Fibroblast of the aortic adventitia (primary cell): ENCODE results near the gene PADI3. TPM values are rescaled to one million over a fixed set of nuclear protein-coding genes. Genes with fewer than 3 reads are reported as not detected.
A peak's percentile ranks its signal among the peaks of the same experiment; 100 is the strongest.

Source experiments
- DNase-seq: peaks from one replicate; pipeline ENCODE4 v3.0.0-alpha.2; 2010; ENCODE audit warnings: low read depth
- H3K4me3 ChIP-seq: 2 replicates; pipeline ENCODE4 v1.5.1; 2011; ENCODE audit warnings: low read depth, mild to moderate bottlenecking, control low read depth, low read length, moderate library complexity
- total RNA-seq: library from RNA; depleted of rRNA; stranded (reverse); fragments of >200 nt; gene quantifications from 2 replicates; pipeline ENCODE4 v1.2.3, GENCODE V29; 2012; ENCODE audit warnings: low replicate concordance
- TF ChIP-seq, protein P1 (sequence below): IDR thresholded peaks from 2 replicates; pipeline ENCODE4 v1.5.1; 2011; ENCODE audit warnings: mild to moderate bottlenecking, low read length, control low read depth, inconsistent platforms; ENCODE audit not compliant: insufficient read depth

The PADI3 gene
- total RNA-seq, 1 donor, result not detected

DNA sequence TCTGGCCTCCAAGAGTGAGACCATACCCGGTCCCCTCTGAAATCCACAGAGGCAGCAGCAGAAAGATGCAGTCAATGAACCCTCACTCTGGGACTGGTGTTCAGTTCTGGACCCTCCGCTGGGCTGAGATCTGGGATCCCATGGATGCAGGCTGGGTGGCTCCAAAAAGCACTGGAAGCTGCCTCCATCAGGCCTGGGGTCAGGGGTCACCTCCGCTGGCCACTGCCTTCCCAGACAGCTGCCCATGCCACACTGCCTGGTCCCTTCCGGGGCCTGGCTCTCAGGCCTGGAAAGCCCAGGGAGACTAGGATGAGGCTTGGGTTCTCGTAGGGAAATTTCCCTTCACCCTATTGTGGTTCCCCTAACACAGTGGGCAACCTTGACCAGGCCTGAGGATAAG is 37.7 kb downstream of the PADI3 start:
- DNase-seq, result no peak

DNA sequence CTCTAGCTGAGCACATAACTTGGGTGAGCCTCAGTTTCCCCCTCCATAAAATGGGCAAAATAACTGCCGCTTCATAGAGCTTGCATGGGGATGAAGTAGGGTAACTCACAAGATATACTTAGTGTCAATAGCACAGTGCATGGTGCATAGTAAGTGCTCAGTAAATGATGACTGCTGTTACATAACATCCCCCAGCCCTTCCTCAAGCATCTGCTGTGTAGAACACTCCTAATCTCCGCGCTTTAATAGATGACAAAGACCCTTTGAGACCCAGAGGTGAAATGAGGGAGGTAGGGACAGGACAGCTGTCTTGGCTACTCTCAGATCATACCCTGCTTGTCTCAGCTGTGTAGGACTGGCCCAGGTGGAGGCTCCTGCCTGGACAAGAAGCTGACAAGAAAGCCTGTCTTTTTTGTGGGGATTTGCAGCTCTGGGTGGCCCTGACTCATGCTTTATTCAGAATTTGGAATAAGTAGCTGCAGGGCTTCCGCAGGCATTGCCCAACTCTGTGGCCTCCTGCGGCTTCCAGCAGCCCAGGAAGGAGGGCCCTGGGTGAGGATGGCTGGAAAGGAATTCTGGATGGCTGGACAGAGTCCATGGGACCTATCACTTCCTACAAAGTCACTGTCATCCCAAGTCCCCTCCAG is 38.4 kb downstream of the PADI3 start:
- no peak overlapping the region for H3K4me3 ChIP-seq
- peak; percentile 79 for DNase-seq
- TF ChIP-seq, protein P1, sequence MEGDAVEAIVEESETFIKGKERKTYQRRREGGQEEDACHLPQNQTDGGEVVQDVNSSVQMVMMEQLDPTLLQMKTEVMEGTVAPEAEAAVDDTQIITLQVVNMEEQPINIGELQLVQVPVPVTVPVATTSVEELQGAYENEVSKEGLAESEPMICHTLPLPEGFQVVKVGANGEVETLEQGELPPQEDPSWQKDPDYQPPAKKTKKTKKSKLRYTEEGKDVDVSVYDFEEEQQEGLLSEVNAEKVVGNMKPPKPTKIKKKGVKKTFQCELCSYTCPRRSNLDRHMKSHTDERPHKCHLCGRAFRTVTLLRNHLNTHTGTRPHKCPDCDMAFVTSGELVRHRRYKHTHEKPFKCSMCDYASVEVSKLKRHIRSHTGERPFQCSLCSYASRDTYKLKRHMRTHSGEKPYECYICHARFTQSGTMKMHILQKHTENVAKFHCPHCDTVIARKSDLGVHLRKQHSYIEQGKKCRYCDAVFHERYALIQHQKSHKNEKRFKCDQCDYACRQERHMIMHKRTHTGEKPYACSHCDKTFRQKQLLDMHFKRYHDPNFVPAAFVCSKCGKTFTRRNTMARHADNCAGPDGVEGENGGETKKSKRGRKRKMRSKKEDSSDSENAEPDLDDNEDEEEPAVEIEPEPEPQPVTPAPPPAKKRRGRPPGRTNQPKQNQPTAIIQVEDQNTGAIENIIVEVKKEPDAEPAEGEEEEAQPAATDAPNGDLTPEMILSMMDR, result no peak

More for the DNA sequence above, 37.7 kb downstream of the PADI3 start:
- H3K4me3 ChIP-seq, result no peak overlapping the region
- TF ChIP-seq, protein P1, result no peak

DNA sequence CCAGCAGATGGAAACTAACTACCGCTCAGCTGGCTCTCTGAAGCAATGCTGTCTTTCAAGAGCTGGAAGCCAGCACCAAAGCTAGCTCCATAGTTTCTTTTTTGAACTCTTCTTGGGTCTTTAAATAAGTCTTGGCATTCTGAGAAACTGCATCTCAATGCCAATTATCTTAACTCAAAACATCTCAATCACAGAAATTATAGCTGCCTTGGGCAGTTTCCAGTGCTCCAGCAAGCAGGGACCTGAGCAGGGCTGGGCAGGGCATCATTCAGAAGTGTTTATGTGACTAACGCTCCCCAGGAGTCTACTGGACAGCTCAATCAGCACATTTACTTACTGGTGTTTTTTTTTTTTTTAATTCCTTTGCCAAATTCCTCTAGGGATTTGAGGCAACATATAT is 40.8 kb downstream of the PADI3 start:
- H3K4me3 ChIP-seq, result no peak overlapping the region
- peak; percentile 59 for DNase-seq
- TF ChIP-seq, protein P1, result no peak

DNA sequence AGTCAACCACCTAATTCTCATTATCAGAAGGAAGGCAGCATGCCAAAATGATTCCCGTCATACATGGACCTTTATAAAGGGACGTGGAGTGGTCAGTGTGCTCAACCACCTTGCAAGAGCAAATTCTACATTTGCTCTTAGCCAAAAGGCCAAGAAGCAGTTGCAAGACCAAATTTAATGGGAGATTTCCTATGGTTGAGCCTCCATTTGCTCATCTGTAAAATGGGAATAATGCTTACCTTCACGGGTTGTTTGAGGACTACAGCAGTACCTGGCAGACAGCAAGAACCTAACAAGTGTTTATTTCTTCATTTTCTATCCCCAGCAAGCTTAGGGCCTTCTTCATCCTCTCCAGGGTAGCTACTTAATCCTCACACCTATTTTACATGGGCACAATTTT is 41.7 kb downstream of the PADI3 start:
- H3K4me3 ChIP-seq, result no peak overlapping the region
- no peak for DNase-seq
- TF ChIP-seq, protein P1, result no peak

DNA sequence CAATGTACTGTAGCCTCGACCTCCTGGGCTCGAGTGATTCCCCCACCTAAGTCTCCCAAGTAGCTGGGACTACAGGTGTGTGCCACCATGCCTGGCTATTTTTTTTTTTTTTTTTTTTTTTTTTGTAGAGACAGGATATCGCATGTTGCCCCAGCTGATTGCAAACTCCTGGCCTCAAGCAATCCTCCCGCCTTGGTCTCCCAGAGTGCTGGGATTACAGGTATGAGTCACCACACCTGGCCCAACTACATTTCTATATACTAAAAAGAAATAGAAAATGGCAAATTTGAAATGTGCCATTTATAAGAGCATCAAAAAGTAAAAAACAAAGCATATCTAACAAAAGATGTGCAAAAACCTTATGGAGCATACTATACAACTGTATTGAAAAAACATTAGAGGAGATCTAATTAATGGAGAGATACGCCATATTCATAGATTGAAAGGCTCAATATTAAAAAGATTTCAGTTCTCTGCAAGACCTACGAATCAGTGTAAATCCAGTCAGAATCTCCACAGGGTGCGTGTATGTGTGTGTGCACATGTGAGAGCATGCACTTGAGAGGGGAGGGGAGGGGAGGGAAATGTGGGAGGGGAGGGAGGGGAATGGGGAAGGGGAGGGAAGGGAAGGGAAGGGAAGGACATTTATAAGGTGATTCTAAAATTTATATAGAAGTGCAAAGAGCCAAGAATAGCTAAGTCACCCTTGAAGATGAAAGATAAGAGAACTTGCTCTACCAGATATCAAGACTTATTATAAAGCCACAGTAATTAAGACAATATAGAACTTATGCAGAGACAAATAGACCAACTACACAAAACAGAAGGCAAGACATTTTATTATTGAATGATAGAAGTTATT is 43.6 kb downstream of the PADI3 start:
- no peak overlapping the region for H3K4me3 ChIP-seq
- DNase-seq, result no peak
- TF ChIP-seq, protein P1, result no peak

DNA sequence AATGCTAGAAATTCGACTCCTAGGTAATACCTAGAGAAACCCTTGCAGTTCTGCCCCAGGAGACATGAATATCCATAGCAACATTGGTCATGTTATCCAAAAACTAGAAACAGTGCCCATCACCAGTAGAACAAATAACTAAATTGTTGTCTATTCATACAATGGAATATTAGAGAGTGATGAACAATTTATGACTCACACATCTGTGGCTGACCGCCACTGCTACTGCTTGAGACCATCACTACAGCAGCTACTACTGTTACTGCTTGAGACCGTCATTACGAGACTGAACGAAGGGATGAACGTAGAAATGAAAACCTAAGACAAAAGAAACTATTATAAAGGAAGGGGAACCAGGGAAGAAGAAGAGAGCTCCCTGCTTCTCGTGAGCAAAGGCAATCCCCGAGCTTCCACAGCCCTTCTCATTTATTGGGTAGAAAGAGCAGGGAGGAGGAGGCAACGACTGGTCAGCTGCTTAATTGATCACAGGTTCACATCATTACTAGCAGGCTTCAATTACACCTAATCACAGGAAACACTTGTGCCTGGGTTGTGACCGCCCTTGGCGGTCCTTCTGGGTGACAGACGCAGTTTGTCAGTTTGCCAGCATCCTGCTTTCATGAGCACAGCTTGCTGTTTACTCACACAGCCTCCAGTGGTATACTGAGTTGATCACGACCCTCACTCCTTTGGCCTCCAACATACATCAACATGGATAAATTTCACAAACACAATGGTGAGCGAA is 45.0 kb downstream of the PADI3 start:
- H3K4me3 ChIP-seq, result no peak overlapping the region
- no peak for DNase-seq
- TF ChIP-seq, protein P1, result no peak
